GM12872 (cell line): ENCODE results near the gene ZC3H18.

Experiments
- TF ChIP-seq, protein P1 (sequence below): IDR thresholded peaks from 3 replicates; pipeline ENCODE4 v1.5.1; 2011; ENCODE audit warnings: low read depth, mild to moderate bottlenecking, low read length, moderate library complexity; ENCODE audit not compliant: insufficient read depth

The ZC3H18 gene

DNA sequence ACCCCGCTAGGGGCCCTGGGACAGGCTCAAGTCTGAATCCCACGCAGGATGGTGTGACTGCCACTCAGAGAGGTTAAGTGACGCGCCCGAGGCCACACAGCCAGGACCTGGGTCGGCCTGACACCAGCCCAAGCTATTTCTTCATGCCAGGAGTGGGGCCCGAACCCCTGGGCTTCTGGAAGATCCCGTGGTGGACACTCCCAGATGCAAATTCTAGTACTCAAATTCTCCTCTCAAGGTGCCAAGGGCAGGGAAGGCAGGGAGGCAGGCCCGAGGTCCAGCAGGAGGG, 73.4 kb downstream of the ZC3H18 start:
- TF ChIP-seq, protein P1, sequence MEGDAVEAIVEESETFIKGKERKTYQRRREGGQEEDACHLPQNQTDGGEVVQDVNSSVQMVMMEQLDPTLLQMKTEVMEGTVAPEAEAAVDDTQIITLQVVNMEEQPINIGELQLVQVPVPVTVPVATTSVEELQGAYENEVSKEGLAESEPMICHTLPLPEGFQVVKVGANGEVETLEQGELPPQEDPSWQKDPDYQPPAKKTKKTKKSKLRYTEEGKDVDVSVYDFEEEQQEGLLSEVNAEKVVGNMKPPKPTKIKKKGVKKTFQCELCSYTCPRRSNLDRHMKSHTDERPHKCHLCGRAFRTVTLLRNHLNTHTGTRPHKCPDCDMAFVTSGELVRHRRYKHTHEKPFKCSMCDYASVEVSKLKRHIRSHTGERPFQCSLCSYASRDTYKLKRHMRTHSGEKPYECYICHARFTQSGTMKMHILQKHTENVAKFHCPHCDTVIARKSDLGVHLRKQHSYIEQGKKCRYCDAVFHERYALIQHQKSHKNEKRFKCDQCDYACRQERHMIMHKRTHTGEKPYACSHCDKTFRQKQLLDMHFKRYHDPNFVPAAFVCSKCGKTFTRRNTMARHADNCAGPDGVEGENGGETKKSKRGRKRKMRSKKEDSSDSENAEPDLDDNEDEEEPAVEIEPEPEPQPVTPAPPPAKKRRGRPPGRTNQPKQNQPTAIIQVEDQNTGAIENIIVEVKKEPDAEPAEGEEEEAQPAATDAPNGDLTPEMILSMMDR, result no peak

DNA sequence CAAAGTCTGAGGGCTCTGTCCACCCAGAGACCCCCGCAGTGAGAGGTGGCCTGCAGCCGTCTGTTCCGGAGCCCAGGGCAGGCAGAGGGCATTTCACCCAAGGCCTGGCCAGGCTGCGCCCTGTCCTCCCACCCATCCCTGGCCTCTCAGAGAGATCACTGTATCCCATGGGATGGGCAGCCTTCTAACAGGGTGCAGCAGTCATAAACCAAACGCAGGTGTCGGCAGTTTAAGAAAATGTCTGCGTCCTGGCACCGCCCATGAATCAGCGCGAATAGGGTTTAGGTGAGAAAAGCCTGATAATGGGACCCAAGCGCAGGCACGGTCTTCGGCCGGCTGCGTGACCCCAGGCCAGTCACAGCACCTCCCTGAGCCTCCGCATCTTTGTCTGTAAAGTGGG, 75.3 kb downstream of the ZC3H18 start:
- TF ChIP-seq, protein P1, result no peak

DNA sequence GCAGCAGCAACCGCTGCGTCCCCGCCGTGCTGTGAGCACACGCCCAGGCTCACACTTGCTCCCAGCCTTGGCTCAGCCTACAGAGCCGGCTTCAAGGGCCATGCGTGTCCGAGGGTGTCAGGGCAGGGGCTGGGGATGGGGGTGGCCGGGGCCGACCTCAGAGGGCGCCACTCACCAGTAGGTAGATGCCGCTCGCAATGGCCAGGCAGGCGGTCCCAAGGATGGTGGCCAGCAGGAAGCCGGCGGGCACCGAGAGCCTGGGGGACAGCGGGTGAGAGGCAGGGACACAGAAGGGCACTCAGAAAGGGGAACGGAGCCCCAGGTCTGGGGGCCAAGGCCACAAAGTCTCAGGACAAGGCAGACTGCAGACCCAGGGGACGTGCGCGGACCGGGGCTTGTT, 75.7 kb downstream of the ZC3H18 start:
- TF ChIP-seq, protein P1, result no peak

DNA sequence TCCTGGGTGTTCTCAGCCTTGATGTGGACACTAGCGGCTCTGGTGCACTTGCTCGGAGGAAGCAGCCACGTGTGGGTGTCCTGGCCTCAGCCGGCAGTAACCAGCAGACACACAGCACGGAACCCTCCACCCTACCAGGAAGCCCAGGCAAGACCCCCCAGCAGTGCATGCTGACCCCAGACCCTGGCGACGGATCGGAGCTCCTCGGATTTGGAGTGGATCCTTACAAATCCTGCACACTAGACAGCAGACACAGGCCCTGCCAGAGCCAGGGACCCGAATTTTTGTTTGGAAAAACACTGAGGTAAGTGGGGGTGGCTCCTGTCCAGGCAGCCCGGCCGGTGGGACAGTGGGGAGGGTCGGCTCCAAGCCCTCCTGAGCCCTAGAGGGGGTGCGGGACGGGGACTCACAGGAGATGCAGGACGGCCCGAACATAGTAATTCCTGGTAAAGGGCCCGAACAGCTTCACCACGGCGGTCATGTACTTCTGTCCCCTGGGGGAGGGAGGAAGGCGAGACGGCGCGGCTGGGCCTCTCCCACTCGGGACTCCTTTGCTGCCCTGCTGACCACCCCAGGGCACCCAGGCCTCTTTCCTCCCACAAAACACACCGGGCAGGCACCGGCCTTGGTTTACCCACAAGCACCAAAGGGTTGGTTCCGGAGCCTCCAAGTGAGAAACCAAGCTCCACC, 76.3 kb downstream of the ZC3H18 start:
- TF ChIP-seq, protein P1, result no peak

DNA sequence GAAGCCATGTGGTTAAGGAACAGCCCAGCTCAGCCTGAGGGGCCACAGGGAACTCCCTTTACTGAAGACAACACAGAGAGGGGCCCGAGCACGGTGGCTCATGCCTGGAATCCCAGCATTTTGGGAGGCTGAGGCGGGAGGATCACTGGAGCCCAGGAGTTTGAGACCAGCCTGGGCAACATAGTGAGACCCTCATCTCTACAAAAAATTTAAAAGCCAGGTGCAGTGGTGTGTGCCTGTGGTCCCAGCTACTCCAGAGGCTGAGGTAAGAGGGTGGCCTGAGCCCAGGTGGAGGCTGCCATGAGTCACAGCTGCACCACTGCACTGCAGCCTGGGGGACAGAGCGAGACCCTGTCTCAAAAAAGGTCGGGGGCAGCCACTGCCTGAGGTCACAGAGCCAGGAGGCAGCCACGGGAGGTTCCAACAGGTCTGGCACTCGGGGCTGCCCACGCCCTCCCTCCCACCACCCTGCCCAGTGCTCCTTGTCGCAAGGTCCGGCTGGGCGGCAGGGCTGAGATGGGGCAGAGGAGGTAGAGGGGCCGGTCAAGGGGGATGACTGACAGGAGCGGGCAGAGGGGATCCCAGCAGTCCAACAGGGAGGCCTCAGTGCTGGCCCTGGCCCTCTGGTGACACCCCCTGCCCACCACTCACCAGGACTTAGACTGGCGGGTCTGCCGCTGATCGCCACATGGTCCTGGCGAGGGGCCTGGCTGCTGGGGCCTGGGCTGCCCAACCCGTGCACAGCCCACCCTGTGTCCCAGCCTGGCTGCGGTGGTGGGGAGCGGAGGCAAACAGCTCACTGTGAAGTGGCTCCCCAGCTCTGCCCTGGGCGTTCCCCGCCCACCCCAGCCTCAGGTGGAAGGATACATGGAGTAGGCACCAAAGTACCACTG, 77.2 kb downstream of the ZC3H18 start:
- TF ChIP-seq, protein P1, result no peak

DNA sequence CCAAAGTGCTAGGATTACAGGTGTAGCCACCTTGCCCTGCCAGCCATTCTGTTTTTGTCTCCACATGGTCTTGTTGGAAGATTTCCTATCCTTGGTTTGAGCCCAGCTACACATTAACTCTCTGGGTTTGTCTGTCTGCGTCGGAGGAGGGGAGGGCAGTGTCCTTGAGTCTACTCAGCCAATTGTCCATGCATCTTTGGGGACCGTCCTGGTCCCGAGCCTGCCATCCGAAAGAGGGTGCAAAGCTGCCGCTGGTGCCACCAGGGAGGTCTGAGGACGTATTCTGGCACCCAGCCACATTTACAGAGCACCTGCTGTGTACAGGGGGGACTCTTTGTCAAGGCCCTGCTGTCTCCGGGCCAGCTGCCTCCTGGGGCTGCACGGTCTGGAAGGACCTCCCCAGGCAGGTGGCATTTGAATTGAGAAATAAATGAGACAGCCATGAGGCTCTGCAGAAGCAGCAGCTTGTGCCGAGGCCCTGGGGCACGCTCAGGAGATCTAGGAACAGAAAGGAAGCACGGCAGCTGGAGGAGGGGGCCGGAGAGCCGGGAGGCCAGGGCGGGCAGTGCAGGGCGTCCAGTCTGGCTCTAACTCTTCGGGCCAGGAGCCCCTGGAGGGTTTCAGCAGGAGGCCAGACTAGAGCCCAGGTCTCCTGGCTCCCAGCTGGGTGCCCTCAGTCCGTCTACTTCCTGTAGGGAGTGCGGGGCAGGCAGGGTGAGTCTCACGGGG, 79.2 kb downstream of the ZC3H18 start:
- TF ChIP-seq, protein P1, result no peak
